ENCODE results near the gene BEX1. TPM values are rescaled to one million over a fixed set of nuclear protein-coding genes. Genes with fewer than 3 reads are reported as not detected.

BEX1 gene
- total and polyA plus RNA-seq, 2 of the 8 experiments (the other 6 are each of a cell fraction or from before 2014, with no cell fraction given) = 61.0 to 75.2 TPM

DNA sequence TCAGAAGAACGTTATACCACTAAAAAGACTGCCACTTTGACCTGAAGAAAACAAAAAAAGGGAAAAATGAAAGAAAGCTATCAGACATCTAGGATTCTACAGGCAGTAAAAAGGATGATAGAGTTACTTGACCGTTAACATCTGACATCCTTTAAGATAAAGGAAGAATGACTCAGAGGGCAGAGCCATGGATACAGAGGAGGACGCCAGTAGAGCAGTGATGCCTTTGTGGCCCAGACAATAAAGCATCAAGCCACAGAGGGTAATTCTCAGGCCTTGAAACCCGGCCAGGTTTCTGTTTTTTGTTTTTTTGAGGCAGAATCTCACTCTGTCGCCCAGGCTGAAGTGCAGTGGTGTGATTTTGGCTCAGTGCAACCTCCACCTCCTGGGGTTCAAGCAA is 9.5 kb upstream of the BEX1 start (continued):
- TF ChIP-seq PHF8 (conservative IDR thresholded peaks at IDR 0.05; ENCODE audit: low read depth, low read length) (no peak), SIX5 (IDR thresholded peaks at IDR 0.05; ENCODE audit: low read depth, low read length) (no peak), JUND (IDR thresholded peaks at IDR 0.05; ENCODE audit: low read length) (no peak)
- TF ChIP-seq, protein P1, sequence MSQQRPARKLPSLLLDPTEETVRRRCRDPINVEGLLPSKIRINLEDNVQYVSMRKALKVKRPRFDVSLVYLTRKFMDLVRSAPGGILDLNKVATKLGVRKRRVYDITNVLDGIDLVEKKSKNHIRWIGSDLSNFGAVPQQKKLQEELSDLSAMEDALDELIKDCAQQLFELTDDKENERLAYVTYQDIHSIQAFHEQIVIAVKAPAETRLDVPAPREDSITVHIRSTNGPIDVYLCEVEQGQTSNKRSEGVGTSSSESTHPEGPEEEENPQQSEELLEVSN (IDR thresholded peaks at IDR 0.05) = no peak

Measured in H1 (cell line).